GM18870 (cell line): Measurements from ENCODE around the gene PRKAR2B.

ENCODE experiments used
- ATAC-seq: cut with Tn5 transposase; IDR thresholded peaks from one replicate; pipeline ENCODE4 v1.9.1; 2021; ENCODE audit warnings: moderate library complexity; ENCODE audit not compliant: unreplicated experiment

Gene PRKAR2B

DNA sequence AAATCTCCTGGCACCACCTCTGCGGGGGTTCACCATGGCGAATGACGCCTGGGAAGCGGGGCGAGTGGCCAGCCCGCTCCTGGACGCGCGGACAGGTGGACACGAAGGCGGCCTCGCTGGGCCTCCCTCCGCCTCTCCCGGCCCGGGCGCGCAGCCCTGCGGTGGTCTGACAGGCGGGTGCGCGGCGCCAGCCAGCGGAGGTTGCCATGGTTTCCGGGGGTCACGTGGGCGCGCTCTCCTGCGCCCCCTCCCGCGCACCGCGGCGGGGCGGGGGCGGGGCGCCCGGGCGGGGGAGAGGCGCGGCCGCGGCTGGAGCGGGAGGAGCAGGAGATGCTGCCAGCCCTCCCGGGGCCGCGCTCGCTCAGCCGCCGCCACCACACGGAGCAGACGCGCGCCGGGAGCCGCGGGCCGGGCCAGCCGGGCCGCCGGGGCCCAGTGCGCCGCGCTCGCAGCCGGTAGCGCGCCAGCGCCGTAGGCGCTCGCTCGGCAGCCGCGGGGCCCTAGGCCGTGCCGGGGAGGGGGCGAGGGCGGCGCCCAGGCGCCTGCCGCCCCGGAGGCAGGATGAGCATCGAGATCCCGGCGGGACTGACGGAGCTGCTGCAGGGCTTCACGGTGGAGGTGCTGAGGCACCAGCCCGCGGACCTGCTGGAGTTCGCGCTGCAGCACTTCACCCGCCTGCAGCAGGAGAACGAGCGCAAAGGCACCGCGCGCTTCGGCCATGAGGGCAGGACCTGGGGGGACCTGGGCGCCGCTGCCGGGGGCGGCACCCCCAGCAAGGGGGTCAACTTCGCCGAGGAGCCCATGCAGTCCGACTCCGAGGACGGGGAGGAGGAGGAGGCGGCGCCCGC, at the start of gene PRKAR2B:
PRKAR2B (plus strand) TSS at position 359 of the 848 bp plus-strand sequence; CDS start at position 562, 203 bp downstream.
- no peak for ATAC-seq

DNA sequence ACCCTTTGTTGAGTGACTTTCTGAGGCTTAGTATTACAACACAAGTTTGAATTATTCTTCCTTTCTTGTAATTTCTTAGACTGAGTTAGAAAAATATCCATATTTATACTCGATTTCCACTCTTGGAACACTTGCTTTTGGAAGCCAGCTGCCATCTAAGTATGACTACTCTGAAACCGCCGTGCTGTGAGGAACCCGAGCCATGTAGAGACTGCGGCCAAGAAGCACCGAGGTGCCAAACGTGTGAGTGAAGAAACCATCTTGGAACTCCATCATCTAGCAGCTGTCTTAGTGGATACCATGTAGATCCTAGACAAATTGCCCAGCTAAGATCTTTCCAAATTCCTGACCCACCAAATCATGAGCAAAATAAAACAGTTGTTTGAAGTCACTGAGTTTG, 49.7 kb upstream of the PRKAR2B start:
- ATAC-seq = no peak

- ATAC-seq = no peak
Observed at GRCh38 chr7:106997487-106998271, 46.8 kb upstream of the PRKAR2B start.

- ATAC-seq = no peak
Observed at GRCh38 chr7:106999023-106999422, 45.5 kb upstream of the PRKAR2B start.

- ATAC-seq = no peak
Observed at GRCh38 chr7:107001490-107001889, 43.0 kb upstream of the PRKAR2B start.

DNA sequence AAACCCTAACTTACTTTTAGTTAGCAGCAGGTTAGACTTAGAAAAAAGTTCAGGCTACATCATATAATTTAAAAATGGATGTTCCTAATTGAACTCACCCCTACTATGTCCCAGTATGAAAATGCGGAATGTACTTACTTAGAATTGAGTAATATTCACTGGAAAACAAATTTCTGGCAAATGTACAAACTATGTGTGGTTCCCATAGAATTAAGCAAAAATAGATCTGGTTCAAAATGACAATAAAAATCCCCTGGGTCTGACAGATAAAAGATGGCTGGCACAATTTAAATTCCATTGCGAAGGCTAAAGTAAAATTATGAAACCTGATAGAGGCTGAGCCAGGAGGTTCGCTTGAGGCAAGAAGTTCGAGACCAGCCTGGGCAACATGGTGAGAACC, 42.4 kb upstream of the PRKAR2B start:
- ATAC-seq = no peak

DNA sequence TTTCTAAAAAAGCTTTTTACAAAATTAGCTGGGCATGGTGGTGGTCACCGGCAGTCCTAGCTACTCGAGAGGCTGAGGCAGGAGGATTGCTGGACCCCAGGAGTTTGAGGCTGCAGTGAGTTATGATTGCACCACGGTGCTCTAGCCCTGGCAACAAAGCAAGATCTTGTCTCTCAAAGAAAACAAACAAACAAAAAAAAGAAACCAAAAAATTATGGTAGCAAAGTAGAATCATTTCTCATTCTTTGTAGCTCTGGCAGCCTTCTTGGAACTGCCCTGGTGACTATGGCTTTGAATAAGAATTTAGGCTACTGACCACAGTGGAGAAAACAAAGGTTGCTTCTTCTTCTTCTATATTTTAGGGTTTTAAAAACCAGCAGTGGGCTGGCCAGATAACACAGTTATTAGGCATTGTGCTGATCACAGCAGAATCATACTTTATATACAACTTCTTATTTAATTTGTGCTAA, 41.9 kb upstream of the PRKAR2B start:
- no peak for ATAC-seq

GRCh38 chr7:107007007-107007891, 37.3 kb upstream of the PRKAR2B start:
- no peak for ATAC-seq

DNA sequence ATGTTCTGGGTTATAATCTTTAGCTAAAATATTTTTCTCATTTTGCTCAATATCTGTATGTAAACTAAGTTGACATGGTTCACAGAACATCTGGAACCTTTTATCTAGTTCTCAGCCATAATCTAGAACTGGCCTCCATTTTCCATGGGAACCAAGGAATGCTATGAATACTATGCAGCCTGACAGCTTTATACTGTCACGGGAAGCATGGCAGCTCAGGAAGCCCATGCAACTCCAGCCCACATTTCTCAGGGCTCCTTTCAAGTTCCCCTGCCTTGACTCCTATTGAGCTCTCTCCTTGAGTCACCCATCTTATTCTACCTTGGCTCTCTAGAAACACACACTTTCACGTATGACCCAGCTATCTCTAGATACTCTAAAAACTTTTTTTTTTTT, 36.6 kb upstream of the PRKAR2B start:
- ATAC-seq = no peak

DNA sequence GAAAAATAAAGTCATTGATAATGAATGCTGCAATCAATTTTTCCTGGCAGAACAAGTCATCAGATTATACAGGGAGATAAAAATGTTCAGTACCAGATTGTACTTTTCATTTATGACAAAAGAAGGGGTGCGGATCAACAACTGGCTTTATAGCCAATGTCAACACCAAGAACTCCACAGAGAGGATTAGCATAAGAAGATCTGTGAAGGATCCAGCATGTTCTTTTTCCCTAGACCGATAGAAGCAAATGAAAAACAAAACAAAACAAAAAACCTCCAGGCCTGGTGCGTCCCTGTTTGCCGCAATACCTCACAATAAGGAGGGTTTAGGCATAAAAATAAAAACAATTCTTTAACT, 34.7 kb upstream of the PRKAR2B start:
- ATAC-seq = no peak

DNA sequence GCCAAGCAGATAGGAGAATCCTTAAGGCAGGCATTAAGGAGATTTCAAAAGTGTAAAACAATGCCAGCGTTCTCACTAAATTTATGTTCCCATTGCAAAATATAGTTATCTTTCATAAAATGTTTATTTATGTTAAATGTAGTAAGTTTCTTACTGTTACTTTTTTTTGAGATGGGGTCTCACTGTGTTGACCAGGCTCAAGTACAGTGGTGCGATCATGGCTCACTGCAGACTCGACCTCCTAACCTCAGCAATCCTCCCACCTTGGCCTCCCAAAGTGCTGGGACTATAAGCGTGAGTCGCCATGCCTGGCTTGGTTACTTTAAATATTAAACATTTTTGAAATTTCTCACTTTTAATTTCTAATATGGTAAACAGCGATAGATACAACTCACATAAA, 31.8 kb upstream of the PRKAR2B start:
- no peak for ATAC-seq

DNA sequence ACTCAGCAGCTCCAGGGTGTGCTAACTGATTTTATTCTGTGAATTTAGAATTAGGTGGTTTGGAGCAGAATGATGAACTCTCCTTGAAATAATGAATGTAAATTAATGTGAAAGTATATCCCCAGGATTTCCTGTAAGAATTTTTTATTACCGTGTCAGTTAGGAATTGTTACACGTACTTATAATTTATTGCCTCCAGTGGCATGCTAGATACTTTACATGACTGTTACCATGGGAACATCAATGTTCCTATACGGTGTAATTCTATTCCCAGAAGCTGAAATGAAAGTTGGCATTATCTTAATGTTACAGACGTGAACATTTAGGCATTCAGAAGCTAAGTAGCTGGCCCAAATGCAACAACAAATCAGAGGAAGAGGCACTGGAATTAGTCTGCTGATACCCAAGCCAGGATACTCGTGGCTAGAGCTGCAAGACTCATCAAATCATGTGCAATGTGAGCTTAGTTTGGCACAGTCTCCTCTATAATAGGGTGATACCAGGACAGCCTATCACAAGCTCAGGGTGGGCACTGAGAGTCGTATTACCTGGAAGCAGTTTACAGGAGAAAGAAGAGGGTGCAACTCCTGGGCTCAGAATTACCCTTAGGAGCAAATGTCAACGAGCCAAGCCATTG, 30.0 kb upstream of the PRKAR2B start:
- ATAC-seq = no peak

DNA sequence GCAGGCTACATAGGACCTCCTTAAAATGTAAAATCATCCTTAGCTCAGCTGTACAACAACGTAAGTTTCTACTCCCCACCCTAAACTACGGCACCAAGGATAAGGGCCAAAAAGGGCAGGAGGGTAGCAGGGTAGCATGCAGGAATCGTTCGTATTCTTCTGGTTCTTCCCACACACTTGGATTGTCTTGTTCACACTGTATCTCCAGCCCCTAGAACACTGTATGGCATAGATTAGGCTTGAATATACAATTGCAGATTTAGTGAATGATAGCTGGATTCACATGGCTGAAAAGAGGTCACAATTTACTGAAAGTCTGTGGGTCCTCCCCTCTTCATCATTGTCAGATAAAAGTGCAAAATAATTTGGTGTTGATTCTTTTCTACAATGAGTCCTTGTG, 28.2 kb upstream of the PRKAR2B start:
- no peak for ATAC-seq

DNA sequence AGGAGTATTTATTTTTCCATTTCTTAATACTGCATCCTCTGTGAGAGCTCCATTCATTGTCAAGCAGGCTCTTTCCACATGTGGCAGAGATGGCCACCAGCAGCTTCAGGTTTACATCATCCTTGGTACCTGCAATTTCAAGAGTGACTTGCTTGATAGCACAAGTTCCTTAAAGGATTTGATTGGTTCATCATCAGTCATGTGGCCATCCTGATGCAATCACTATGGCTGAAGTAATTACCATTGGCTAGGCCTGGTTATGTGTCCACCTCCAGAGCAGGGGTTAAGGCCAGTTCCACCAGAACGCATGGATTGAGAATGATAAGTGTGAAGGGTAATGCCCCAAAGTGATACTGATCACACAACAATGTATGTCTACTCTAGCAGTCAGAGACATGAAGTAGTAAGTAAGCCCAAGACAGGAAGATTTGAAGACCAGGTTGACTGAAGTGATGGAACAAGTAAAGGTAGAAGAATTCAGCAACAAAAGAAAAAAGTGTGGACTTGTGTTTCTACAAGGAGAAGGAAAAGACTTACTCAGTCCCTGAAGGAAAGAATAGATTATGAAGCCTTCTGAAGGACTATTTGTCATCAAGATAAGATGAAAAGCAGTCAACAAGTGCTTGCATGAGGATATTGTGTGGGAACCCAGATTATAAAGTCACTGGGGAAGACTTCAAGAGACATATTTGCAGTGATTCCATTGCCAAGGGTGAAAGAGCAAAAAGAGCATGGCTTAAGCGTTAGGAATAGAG, 26.4 kb upstream of the PRKAR2B start:
- no peak for ATAC-seq

DNA sequence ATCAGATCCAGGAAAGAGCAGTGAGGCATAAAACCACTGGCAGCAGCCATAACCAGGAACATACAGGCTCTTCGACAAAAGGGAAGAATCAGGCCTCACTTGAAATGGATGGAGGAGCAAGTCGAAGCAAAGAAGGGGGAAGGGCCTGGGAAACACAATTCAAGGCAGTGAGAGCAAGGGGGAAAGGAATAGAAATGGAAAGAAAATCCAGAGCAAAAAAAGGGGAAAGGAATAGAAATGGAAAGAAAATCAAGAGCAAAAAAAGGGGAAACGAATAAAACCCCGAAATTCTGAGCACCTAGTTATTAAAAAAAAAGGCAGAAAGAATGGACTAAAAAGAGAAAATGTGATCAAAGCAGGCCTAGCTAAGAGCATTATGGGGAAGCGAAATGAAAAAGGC, 24.1 kb upstream of the PRKAR2B start:
- ATAC-seq = no peak

DNA sequence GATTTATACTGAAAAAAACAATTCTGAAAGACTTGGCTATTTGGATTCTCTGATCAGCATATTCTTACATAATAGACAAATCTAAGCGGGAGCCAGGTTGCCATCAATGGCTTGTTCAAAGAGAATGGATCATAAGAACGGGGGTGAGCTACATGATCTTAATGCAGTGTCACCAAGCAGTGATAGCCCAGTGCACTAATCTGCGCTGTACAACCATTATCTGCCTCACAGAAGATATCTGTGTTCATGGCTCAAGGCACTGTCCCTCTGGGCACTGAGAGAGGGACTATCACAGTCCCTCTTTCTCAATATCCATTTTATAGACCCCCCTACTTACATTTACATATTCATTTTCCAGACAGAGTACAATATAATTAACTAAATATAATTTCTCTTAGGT, 22.9 kb upstream of the PRKAR2B start:
- no peak for ATAC-seq

- ATAC-seq = no peak
Observed at GRCh38 chr7:107023522-107024151, 20.9 kb upstream of the PRKAR2B start.

- no peak for ATAC-seq
Observed at GRCh38 chr7:107024906-107025305, 19.6 kb upstream of the PRKAR2B start.

- ATAC-seq = no peak
Observed at GRCh38 chr7:107025449-107026103, 18.9 kb upstream of the PRKAR2B start.
